22Rv1 (cell line): ENCODE results near the gene NMB.

Source experiments
- CTCF ChIP-seq: fragments of 450-650 bp; IDR thresholded peaks from 2 replicates; pipeline ENCODE4 v1.5.1; 2017; ENCODE audit warnings: mild to moderate bottlenecking
- ZFX ChIP-seq: fragments of 450-650 bp; IDR thresholded peaks from 2 replicates; pipeline ENCODE4 v1.6.1; 2017; ENCODE audit warnings: antibody characterized with exemption, borderline replicate concordance

GRCh38 chr15:84659904-84660781 lies 2.1 kb upstream of the NMB start:
- TF ChIP-seq CTCF (no peak), ZFX (no peak)
